ENCODE measurements around the gene KLK4. TPM values are rescaled to one million over a fixed set of nuclear protein-coding genes. Genes with fewer than 3 reads are reported as not detected.

The KLK4 gene
- polyA plus RNA-seq (ENCODE audit: insufficient read length in 12 of 12): under 1 TPM in 1 of 12 donors, not detected in 11; 0.21 TPM
- long read RNA-seq, donor 1: 0 reads
- long read RNA-seq, donor 2: 0 reads
- long read RNA-seq, donor 3: 0 reads
- long read RNA-seq, donor 4: 0 reads
- long read RNA-seq, donor 5: 0 reads
- long read RNA-seq, donor 6: 0 reads
- long read RNA-seq, donor 7: 0 reads
- long read RNA-seq, donor 8: 0 reads
- long read RNA-seq, donor 9: 0 reads
- long read RNA-seq, donor 10: 0 reads
- long read RNA-seq, donor 11: 0 reads

- DNase-seq: no peak
Measured at GRCh38 chr19:50911206-50912101, at the start of gene KLK4. Gene KLK4 (minus strand): TSS chr19:50911395. CDS start chr19:50910738, 657 bp downstream.

GRCh38 chr19:50959731-50960500 lies 48.7 kb upstream of the KLK4 start:
- DNase-seq: no peak

GRCh38 chr19:50957587-50957986 lies 46.4 kb upstream of the KLK4 start:
- DNase-seq: no peak

- no peak for DNase-seq
Measured at GRCh38 chr19:50952910-50953309, 41.7 kb upstream of the KLK4 start, which contains the start of gene KLK5. Gene KLK5 (minus strand): TSS chr19:50953038. CDS start chr19:50952657, 381 bp downstream.

- DNase-seq: no peak
Measured at GRCh38 chr19:50949861-50950260, 38.7 kb upstream of the KLK4 start.

GRCh38 chr19:50947123-50947522 lies 35.9 kb upstream of the KLK4 start:
- DNase-seq: no peak

- no peak for DNase-seq
Measured at GRCh38 chr19:50944795-50945194, 33.6 kb upstream of the KLK4 start.

- DNase-seq: no peak
Measured at GRCh38 chr19:50943074-50943828, 32.1 kb upstream of the KLK4 start.

- no peak for DNase-seq
Measured at GRCh38 chr19:50939596-50939995, 28.4 kb upstream of the KLK4 start.

GRCh38 chr19:50933640-50934039 lies 22.4 kb upstream of the KLK4 start:
- no peak for DNase-seq

GRCh38 chr19:50932690-50933083 lies 21.5 kb upstream of the KLK4 start:
- DNase-seq: no peak

GRCh38 chr19:50932018-50932689 lies 21.0 kb upstream of the KLK4 start:
- DNase-seq: no peak

GRCh38 chr19:50931023-50931422 lies 19.8 kb upstream of the KLK4 start:
- no peak for DNase-seq

GRCh38 chr19:50928831-50929230 lies 17.6 kb upstream of the KLK4 start:
- no peak for DNase-seq

- DNase-seq: no peak
Measured at GRCh38 chr19:50926144-50926543, 14.9 kb upstream of the KLK4 start.

- no peak for DNase-seq
Measured at GRCh38 chr19:50925734-50926133, 14.5 kb upstream of the KLK4 start.

- DNase-seq: no peak
Measured at GRCh38 chr19:50924586-50924985, 13.4 kb upstream of the KLK4 start.

- DNase-seq: peak; percentile 72
Measured at GRCh38 chr19:50922317-50922853, 11.2 kb upstream of the KLK4 start.

- DNase-seq: peak; percentile 12
Measured at GRCh38 chr19:50921426-50922316, 10.5 kb upstream of the KLK4 start.

- DNase-seq: no peak
Measured at GRCh38 chr19:50916069-50916468, 4.9 kb upstream of the KLK4 start.

All from muscle of arm (tissue), 14 donors.